Amygdala (tissue), 56 donors: Measurements from ENCODE around the gene COPG1.

Source experiments
- DNase-seq, 56 donors: peaks; one replicate each; lab custom pipeline; 2025; lab: John Stamatoyannopoulos, UW

Gene COPG1

GRCh38 chr3:129311054-129311902, 61.9 kb downstream of the COPG1 start:
- DNase-seq, result no peak

GRCh38 chr3:129312021-129312639, 62.7 kb downstream of the COPG1 start:
- no peak for DNase-seq

- DNase-seq, result peak in 1 of 56 donors; percentile 32
Observed at GRCh38 chr3:129312671-129313414, 63.4 kb downstream of the COPG1 start.

GRCh38 chr3:129313415-129313664, 63.9 kb downstream of the COPG1 start:
- no peak for DNase-seq

GRCh38 chr3:129313665-129314385, 64.4 kb downstream of the COPG1 start:
- no peak for DNase-seq

GRCh38 chr3:129314386-129315222, 65.2 kb downstream of the COPG1 start:
- DNase-seq, result peak in 54 of 56 donors; percentile 16 to 91 (median 69)

GRCh38 chr3:129315223-129315997, 66.0 kb downstream of the COPG1 start:
- DNase-seq, result peak in 21 of 56 donors; percentile 9 to 59 (median 38)

GRCh38 chr3:129315998-129316247, 66.5 kb downstream of the COPG1 start:
- peak in 1 of 56 donors; percentile 55 for DNase-seq

GRCh38 chr3:129316248-129317013, 67.0 kb downstream of the COPG1 start:
- peak in 55 of 56 donors; percentile 48 to 90 (median 77) for DNase-seq

- peak in 2 of 56 donors; percentile 52 to 57 for DNase-seq
Observed at GRCh38 chr3:129317014-129317771, 67.8 kb downstream of the COPG1 start.

GRCh38 chr3:129317848-129318247, 68.4 kb downstream of the COPG1 start:
- DNase-seq, result no peak

GRCh38 chr3:129318921-129319320, 69.5 kb downstream of the COPG1 start:
- DNase-seq, result no peak

GRCh38 chr3:129320261-129320660, 70.9 kb downstream of the COPG1 start:
- no peak for DNase-seq

- no peak for DNase-seq
Observed at GRCh38 chr3:129320825-129321487, 71.5 kb downstream of the COPG1 start.

GRCh38 chr3:129321887-129322286, 72.5 kb downstream of the COPG1 start:
- DNase-seq, result no peak

GRCh38 chr3:129323651-129324294, 74.4 kb downstream of the COPG1 start:
- DNase-seq, result no peak

GRCh38 chr3:129324855-129325254, 75.4 kb downstream of the COPG1 start:
- no peak for DNase-seq
